G401 (cell line): ENCODE data around the gene MCM5. TPM values are rescaled to one million over a fixed set of nuclear protein-coding genes. Genes with fewer than 3 reads are reported as not detected.
"Not testable (repeated sequence)": the region's sequence is repeated elsewhere in the genome, so short reads cannot be mapped to it uniquely, and the experiment has no call there.

Experiments
- DNase-seq: peaks from one replicate; pipeline ENCODE4 v3.0.0-alpha.2; 2015; ENCODE audit warnings: low spot score
- in situ Hi-C: cut with HindIII; loops from 2 replicates; pipeline ENCODE4 v1.10.0; 2016; ENCODE audit warnings: low sequenced_read_pairs, mixed read lengths
- total RNA-seq: library from RNA; depleted of rRNA; stranded (reverse); fragments of >200 nt; shearing (Covaris generic); gene quantifications from 2 replicates; pipeline ENCODE4 v1.2.3, GENCODE V29; 2014

The MCM5 gene
- total RNA-seq, 1 experiment from 2014 or later, result 200 TPM

- DNase-seq, result no peak
- in situ Hi-C loops, result no loop called here
These were observed 24.8 kb downstream of the MCM5 start for GRCh38 chr22:35424761-35425160.

DNA sequence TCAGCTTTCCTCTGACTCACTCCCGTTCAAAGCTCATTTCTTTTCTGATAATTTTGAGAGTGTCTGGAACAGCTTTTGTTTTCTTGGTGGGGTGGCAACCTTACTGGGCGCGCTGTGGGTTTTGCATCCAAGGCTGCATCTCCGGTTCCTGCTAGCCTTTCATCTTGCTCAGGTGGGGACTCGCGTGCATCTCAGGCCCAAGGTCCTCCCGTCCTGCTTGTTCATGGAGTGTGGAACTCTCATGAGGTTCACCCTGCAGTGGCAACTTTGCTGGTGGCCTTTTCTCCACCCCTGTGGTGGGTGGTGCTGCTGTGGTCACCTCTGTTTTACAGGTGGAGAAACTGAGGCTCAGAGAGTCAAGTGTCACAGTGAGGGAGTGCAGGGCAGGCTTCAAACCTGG lies 25.6 kb downstream of the MCM5 start:
- DNase-seq, result no peak
- in situ Hi-C loops, result no loop called here

- no peak for DNase-seq
- in situ Hi-C loops, result no loop called here
These were observed 26.2 kb downstream of the MCM5 start for GRCh38 chr22:35425971-35426800.

DNA sequence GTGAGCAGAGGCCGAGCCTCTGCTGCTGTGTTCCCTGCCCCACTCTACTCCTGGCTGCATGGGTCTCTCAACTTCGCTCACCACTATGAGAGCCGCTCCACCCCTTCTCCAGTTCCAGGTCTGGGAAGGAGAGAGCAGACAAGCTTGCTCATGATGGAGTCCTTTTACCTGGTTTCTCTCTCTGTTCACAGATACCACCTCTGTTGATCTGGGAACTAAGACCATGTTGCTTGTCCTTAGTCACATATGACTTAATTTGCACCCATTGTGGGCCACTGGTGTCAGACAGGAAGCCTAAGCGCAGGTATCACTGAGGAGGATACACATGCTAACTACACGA lies 26.8 kb downstream of the MCM5 start:
- DNase-seq, result no peak
- in situ Hi-C loops, result no loop called here

DNA sequence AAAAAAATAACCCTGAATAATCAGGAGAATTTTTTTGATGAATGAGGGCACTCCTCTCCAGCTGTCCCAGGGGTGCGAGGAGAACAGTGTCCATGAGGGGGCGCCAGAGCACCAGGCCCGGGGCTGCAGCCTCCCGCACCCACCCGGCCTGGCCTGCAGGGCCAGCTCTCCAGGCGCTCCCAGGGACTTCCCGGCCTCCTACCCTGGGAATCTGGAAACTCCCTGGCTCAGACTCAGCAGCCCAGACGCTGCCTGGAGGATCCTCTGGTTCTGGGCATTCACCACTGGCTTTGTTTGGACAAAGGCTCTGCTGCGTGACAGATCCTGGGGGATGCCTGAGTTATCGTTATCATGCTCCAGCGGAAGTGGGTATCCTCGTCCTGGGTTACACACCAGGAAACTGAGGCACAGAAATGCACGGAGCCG lies 31.0 kb downstream of the MCM5 start:
- in situ Hi-C loops, result no loop called here
- peak; percentile 69 for DNase-seq

- no peak for DNase-seq
- in situ Hi-C loops, result no loop called here
These were observed 31.7 kb downstream of the MCM5 start for GRCh38 chr22:35431483-35432227.

GRCh38 chr22:35432228-35432905 lies 32.4 kb downstream of the MCM5 start:
- no peak for DNase-seq
- in situ Hi-C loops, result no loop called here

DNA sequence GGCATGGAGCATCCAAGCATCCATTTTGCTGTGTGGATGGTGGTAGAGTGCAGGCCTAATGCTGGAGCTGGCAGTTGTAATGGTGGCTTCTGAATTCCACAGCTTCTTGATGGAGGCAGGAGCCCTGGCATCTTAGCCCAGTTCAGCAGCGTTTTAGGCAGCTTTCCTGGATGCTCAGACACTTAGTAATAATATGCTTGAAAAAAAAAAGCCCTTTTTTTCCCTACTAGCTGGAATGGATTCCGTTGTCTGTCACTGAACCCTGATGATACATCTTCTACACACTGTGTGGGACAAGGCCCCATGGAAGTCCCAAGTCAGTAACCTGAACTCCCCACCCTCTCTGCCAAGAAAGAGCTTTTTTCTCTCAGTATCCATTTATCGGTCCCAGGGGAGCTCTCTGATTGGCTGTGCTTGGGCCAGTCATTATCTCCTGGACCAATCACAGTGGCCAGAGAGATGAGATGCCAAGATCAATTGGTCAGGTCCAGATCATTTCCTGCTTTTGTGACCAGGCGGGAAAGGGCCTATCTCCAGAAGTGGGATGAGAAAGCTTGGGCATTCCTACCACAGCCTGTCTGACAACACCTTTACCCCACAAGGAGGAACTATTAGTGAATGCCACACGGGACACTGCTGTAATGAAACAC lies 34.2 kb downstream of the MCM5 start:
- in situ Hi-C loops, result no loop called here
- no peak for DNase-seq

DNA sequence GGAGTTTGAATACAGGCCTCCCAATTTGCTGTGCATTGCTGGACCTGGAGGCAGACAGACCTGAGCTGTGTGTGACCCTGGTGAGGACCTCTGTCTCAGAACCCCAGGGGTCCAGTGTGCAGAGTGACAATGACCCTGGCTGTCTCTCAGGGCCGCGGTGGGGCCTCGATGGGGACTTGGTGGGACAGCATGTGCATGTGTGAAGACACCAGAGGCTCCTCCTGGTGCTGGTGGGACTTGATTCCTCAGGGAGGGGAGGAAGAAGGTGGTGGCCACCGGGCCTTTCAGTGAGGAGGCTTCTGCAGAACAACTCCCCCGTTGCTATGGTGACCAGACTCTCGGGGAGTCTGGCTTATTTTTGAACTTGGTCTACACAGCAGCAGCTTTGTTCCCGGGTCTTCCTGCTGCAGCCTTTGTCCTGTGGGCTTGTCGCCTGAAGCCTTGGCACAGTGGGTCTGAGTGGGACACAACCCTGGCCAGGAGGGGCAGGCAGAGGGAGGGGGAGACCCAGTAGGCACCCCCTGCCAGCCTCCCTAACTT lies 35.3 kb downstream of the MCM5 start:
- in situ Hi-C loops, result no loop called here
- DNase-seq, result no peak

DNA sequence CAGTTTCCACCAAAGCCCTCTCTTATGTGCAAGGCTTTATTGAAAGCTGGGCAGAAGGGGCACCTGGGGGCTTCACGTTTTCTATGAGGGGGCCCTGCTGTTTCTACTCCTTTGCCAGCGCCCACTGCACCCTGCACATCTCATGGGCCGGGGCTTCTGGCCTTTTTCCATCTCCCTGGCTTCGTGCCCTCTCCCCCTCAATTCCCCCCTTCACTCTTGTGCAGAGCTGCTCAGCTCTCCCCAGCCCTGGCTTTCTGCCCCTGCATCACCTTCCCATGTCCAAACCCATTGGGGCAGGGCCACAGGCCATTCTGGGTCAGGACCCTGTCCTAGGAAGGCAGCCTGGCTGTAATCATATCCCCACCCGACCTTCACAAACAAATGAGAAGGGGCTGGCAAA lies 36.5 kb downstream of the MCM5 start:
- no peak for DNase-seq
- in situ Hi-C loops, result no loop called here

GRCh38 chr22:35437049-35437448 lies 37.1 kb downstream of the MCM5 start:
- DNase-seq, result no peak
- in situ Hi-C loops, result no loop called here

- DNase-seq, in situ Hi-C loops: not testable (repeated sequence)
These were observed 38.9 kb downstream of the MCM5 start for GRCh38 chr22:35438673-35439364.

- no peak for DNase-seq
- in situ Hi-C loops, result no loop called here
These were observed 39.4 kb downstream of the MCM5 start for GRCh38 chr22:35439365-35439717.

DNA sequence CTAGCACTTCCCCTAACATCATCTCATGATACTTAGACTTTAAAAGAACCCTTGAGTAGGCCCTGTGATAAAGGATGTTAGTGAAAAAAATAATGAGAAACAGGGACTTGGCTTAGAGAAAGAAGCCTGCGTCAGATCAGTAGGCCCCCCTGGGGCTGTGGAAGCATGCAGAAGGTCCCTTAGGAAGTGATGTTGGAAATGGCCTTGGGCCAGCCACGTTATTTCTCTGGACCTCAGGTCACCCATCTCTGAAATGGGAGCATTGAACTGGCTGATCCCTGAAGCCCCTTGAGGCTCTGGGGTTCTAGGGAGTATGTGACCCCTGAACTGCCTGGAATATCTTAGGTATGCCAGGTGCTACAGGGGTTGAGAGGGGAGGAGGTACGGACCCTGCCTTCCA lies 40.2 kb downstream of the MCM5 start:
- DNase-seq, result no peak
- in situ Hi-C loops, result no loop called here

- in situ Hi-C loops, result no loop called here
- no peak for DNase-seq
These were observed 41.7 kb downstream of the MCM5 start for GRCh38 chr22:35441489-35442100.

DNA sequence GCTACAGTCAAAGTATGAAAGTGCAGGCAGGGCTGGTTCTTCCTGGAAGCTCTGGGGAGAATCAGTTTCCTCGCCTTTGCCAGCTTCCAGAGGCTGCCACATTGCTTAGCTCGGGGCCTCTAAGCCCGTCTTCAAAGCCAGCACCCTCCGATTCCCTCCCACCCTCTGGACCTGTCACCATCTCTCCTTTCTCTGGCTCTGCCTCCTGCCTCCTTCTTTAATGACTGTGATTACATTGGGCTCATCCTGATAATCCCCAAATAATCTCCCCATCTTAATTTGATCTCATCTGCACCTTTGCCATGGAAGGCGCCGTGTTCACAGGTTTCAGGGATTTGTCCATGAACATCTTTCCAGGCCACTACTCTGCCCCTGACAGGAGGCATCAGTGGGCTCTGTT lies 42.5 kb downstream of the MCM5 start:
- no peak for DNase-seq
- in situ Hi-C loops, result no loop called here

- DNase-seq, result no peak
- in situ Hi-C loops, result no loop called here
These were observed 43.4 kb downstream of the MCM5 start for GRCh38 chr22:35443338-35443737.

DNA sequence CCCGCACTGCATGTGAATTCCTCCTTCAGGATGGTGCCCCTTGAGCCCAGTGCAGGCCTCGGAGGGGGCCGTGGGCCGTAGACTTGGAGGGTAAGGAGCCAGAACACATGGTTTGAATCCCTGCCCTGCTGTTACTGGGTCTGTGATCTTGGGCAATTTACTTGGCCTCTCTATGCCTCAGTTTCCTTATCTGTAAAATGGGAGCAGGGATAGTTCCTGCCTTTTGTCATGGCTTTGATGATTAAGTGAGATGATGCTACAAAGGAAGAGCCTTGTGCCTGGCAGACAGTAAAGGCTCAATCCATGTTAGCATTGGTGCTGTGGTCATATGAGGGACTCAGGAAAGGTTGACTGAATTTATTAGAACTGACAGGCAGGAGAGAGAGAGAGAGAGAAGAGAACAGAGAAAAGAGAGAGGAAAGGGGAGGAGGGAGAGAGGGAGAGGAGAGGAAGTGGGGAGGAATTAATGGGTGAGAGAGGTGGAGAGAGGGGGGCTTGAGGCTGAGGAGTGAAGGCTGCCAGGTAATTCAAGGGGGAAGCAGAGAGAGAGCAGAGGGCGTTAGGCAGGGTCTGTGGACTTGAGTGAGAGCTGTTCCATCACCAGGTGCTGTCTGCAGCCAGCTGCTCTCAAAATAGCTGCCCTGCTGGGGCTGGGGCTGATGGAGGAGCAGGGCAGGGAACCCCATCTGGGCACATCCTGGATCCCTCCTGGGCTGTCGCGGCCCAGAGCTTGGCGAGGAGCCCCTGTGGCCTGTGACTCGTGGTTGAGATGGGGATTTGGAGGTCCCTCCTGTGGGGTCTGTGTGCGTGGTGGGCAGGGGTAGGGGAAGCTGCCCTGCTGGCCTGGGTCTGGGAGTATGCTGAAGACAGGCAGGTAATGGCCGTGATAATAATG lies 44.1 kb downstream of the MCM5 start:
- DNase-seq, result no peak
- in situ Hi-C loops, result no loop called here
